Sigmoid colon (tissue), 3 donors: Measurements from ENCODE around the gene BORA.

Source experiments
- CTCF ChIP-seq, 4 experiments: fragments of 450-650 bp in 3 of 4; fragments of 200-600 bp in 1 of 4; IDR thresholded peaks; one replicate each; pipeline ENCODE4 v1.5.1; 2016 to 2019; ENCODE audit warnings: antibody characterized with exemption in 4 of 4, mild to moderate bottlenecking in 3 of 4, moderate library complexity in 2 of 4
- POLR2A ChIP-seq, 2 donors: fragments of 450-650 bp; IDR thresholded peaks; one replicate each; pipeline ENCODE4 v1.6.1; 2016; ENCODE audit warnings: antibody characterized with exemption in 2 of 2, mild to moderate bottlenecking in 2 of 2, moderate library complexity in 2 of 2

- TF ChIP-seq POLR2A (IDR thresholded peaks at IDR 0.05) (no peak), CTCF (IDR thresholded peaks at IDR 0.05) (no peak)
These were observed 47.4 kb upstream of the BORA start for GRCh38 chr13:72680353-72680752.
